Endothelial cell of umbilical vein (primary cell): ENCODE data around the gene RNF187. TPM values are rescaled to one million over a fixed set of nuclear protein-coding genes. Genes with fewer than 3 reads are reported as not detected.

ENCODE experiments used
- BruUV-seq: library from RNA; stranded (reverse); fragments of 400-500 nt; replicated peaks from 2 replicates; lab custom pipeline; 2021; lab: Mats Ljungman, UMichigan
- CTCF ChIA-PET: fragments of 300-600, 350-600 bp; sonication (Branson Sonifier 250); formaldehyde crosslinking; loops from one replicate; lab custom pipeline; 2021; ENCODE audit warnings: antibody characterized with exemption, inconsistent platforms; lab: Charles Lee
- POLR2A ChIA-PET: fragments of 300-600, 350-600 bp; sonication (Branson Sonifier 250); formaldehyde crosslinking; loops from one replicate; lab custom pipeline; 2021; ENCODE audit warnings: antibody characterized with exemption, inconsistent platforms; lab: Charles Lee
- DNase-seq: peaks from one replicate; pipeline ENCODE4 v3.0.0-alpha.2; 2011; ENCODE audit warnings: low read depth, low spot score
- FAIRE-seq: peaks from 2 replicates; lab custom pipeline; 2011; peaks lifted over from hg19 to GRCh38; lab: Jason Lieb, UNC
- H2AFZ ChIP-seq: 2 replicates; pipeline ENCODE4 v1.6.0; 2012; ENCODE audit warnings: low read depth, low read length, control low read depth, inconsistent platforms
- H3K27ac ChIP-seq: 2 replicates; pipeline ENCODE4 v1.5.1; 2011; ENCODE audit warnings: low read depth, mild to moderate bottlenecking, control low read depth, low read length, moderate library complexity; ENCODE audit not compliant: insufficient read depth
- H3K27me3 ChIP-seq, 2 experiments: 2 replicates each; pipeline versions ENCODE4 v1.6.0 to v1.6.1; 2011; ENCODE audit warnings: low read length in 2 of 2, mixed read lengths in 1 of 2; ENCODE audit not compliant: control insufficient read depth in 2 of 2, insufficient read depth in 2 of 2
- H3K36me3 ChIP-seq, 2 experiments: 2 replicates in 1 of 2; 3 replicates in 1 of 2; pipeline ENCODE4 v1.5.1; 2011; ENCODE audit warnings: low read length in 2 of 2, mild to moderate bottlenecking in 1 of 2, moderate library complexity in 1 of 2; ENCODE audit not compliant: control insufficient read depth in 2 of 2, insufficient read depth in 2 of 2; ENCODE audit errors: extremely low read depth in 1 of 2
- H3K4me1 ChIP-seq: 3 replicates; pipeline ENCODE4 v1.5.1; 2011; ENCODE audit warnings: mild to moderate bottlenecking, low read length; ENCODE audit not compliant: control insufficient read depth, insufficient read depth; ENCODE audit errors: extremely low read depth
- H3K4me2 ChIP-seq: 2 replicates; pipeline ENCODE4 v1.6.1; 2011; ENCODE audit warnings: low read length, control low read depth, mixed read lengths; ENCODE audit not compliant: insufficient read depth
- H3K4me3 ChIP-seq, 3 experiments: fragments of 200-600 bp in 1 of 3; sonication (generic), shearing (Covaris generic) in 1 of 3; replicated peaks in 1 of 3; 2 replicates each; pipeline ENCODE4 v1.5.1; 2011 to 2016; ENCODE audit warnings: control low read depth in 3 of 3, low read length in 3 of 3, mild to moderate bottlenecking in 2 of 3, inconsistent platforms in 1 of 3, low read depth in 1 of 3, moderate library complexity in 1 of 3; ENCODE audit not compliant: insufficient read depth in 1 of 3
- H3K79me2 ChIP-seq: 2 replicates; pipeline ENCODE4 v1.6.0; 2012; ENCODE audit warnings: low read length, inconsistent platforms; ENCODE audit not compliant: control insufficient read depth, insufficient read depth
- H3K9ac ChIP-seq: replicated peaks from 2 replicates; pipeline ENCODE3; 2011; ENCODE audit warnings: low read length, control low read depth; ENCODE audit not compliant: insufficient read depth; ENCODE audit errors: extremely low read depth
- H3K9me1 ChIP-seq: replicated peaks from 3 replicates; pipeline ENCODE4 v1.6.0; 2011; ENCODE audit warnings: mild to moderate bottlenecking, low read length; ENCODE audit not compliant: control insufficient read depth, insufficient read depth; ENCODE audit errors: extremely low read depth
- H3K9me3 ChIP-seq: replicated peaks from 2 replicates; pipeline ENCODE4 v1.5.1; 2012; ENCODE audit warnings: low read length, inconsistent platforms; ENCODE audit not compliant: control insufficient read depth, insufficient read depth
- H4K20me1 ChIP-seq: replicated peaks from 2 replicates; pipeline ENCODE3; 2011; ENCODE audit warnings: mild to moderate bottlenecking, low read length; ENCODE audit not compliant: control insufficient read depth, insufficient read depth; ENCODE audit errors: extremely low read depth
- CTCF ChIP-seq, 2 donors: IDR thresholded peaks; 1 replicate in 1 of 2; 2 replicates in 1 of 2; pipeline ENCODE4 v1.5.1; 2011; ENCODE audit warnings: low read length in 2 of 2, mild to moderate bottlenecking in 2 of 2, moderate library complexity in 2 of 2, control low read depth in 1 of 2, inconsistent platforms in 1 of 2, low read depth in 1 of 2; ENCODE audit not compliant: insufficient read depth in 1 of 2; ENCODE audit errors: extremely low read depth in 1 of 2
- EZH2 ChIP-seq: IDR thresholded peaks from 2 replicates; pipeline ENCODE4 v1.6.1; 2012; ENCODE audit warnings: borderline replicate concordance, low read depth, mild to moderate bottlenecking, moderate library complexity, low read length, inconsistent platforms; ENCODE audit not compliant: severe bottlenecking
- FOS ChIP-seq: IDR thresholded peaks from 2 replicates; pipeline ENCODE4 v1.6.1; 2011; ENCODE audit warnings: mild to moderate bottlenecking, low read length, moderate library complexity, borderline replicate concordance; ENCODE audit not compliant: insufficient read depth
- GATA2 ChIP-seq: IDR thresholded peaks from 2 replicates; pipeline ENCODE4 v1.7.0; 2011; ENCODE audit warnings: low read depth, mild to moderate bottlenecking, moderate library complexity, mixed read lengths, low read length; ENCODE audit not compliant: insufficient read length, insufficient read depth
- JUN ChIP-seq: IDR thresholded peaks from 2 replicates; pipeline ENCODE4 v1.6.1; 2011; ENCODE audit warnings: borderline replicate concordance, low read depth; ENCODE audit not compliant: insufficient read length, insufficient read depth
- MAX ChIP-seq: IDR thresholded peaks from 2 replicates; pipeline ENCODE4 v1.6.1; 2011; ENCODE audit not compliant: insufficient read depth, insufficient read length
- MYC ChIP-seq: IDR thresholded peaks from one replicate; pipeline ENCODE4 v1.6.1; 2011; ENCODE audit warnings: mild to moderate bottlenecking, low read depth, low read length
- POLR2A ChIP-seq: IDR thresholded peaks from 2 replicates; pipeline ENCODE4 v1.6.1; 2012; ENCODE audit warnings: low read depth, mild to moderate bottlenecking, control low read depth, low read length
- POLR2AphosphoS5 ChIP-seq: IDR thresholded peaks from 2 replicates; pipeline ENCODE4 v1.6.1; 2012; ENCODE audit warnings: low read depth, mild to moderate bottlenecking, control low read depth, low read length, moderate library complexity; ENCODE audit not compliant: insufficient read depth
- dilution Hi-C: fragments of 300-500 bp; cut with MboI; formaldehyde crosslinking; loops from one replicate; pipeline ENCODE4 v1.15.0; 2019; ENCODE audit warnings: low sequenced_read_pairs; ENCODE audit not compliant: extremely low pct_ligation_motif_present
- intact Hi-C: fragments of 100-400 bp; cut with micrococcal nuclease; formaldehyde crosslinking; loops from one replicate; pipeline ENCODE4 v1.10.0; 2022
- polyA plus RNA-seq, 4 experiments: library from polyadenylated mRNA; depleted of rRNA in 3 of 4; stranded (reverse) in 3 of 4; unstranded in 1 of 4; fragments of >200 nt; gene quantifications; 2 replicates each; pipeline versions ENCODE4 v1.2.1 to v1.2.3, GENCODE V29; 2011 to 2012; ENCODE audit warnings: missing spikeins in 1 of 4
- total RNA-seq: library from RNA; stranded (reverse); gene quantifications from 2 replicates; pipeline ENCODE4 v1.2.3, GENCODE V29; 2021

Gene RNF187
- total and polyA plus RNA-seq, 2 donors (not counting 3 experiments of a cell fraction or from before 2014, with no cell fraction given), result 48.0 to 86.4 TPM

- POLR2A ChIA-PET, result no interaction called here
- no peak overlapping the region for H2AFZ ChIP-seq
- DNase-seq (no peak), FAIRE-seq (no peak)
- CTCF ChIA-PET, result interaction anchor here (0.6 kb wide), 1 partner anchor 526 kb away, joined by 5 read pairs; no protein-coding TSS in a partner anchor
- H3K9ac ChIP-seq, result no peak overlapping the region
- intact Hi-C loops, result no loop called here
- no TSS peak for BruUV-seq
- H3K4me1 ChIP-seq, result no peaks in the 10 kb centered on the region
- H4K20me1 ChIP-seq, result no peaks in the 10 kb centered on the region
- TF ChIP-seq FOS (no peak), POLR2A (no peak), MYC (no peak)
- H3K4me2 ChIP-seq, result no peak overlapping the region
- H3K79me2 ChIP-seq, result no peaks in the 10 kb centered on the region
- no peaks in the 10 kb centered on the region for H3K9me1 ChIP-seq
- dilution Hi-C loops, result no loop called here
- no peak overlapping the region for H3K27ac ChIP-seq
- H3K36me3 ChIP-seq, result no peaks in the 10 kb centered on the region
- H3K27me3 ChIP-seq, result no peaks in the 10 kb centered on the region
- H3K4me3 ChIP-seq, result no peak overlapping the region
- no peaks in the 10 kb centered on the region for H3K9me3 ChIP-seq
Measured at GRCh38 chr1:228528612-228529011, 41.4 kb downstream of the RNF187 start.

GRCh38 chr1:228530086-228530758 is 43.0 kb downstream of the RNF187 start:
- Histone ChIP-seq H3K36me3 (no peaks in the 10 kb centered on the region), H3K27ac (no peak overlapping the region), H3K4me1 (no peaks in the 10 kb centered on the region), H4K20me1 (no peaks in the 10 kb centered on the region), H3K79me2 (no peaks in the 10 kb centered on the region), H3K9me3 (no peaks in the 10 kb centered on the region), H3K9ac (no peak overlapping the region), H3K9me1 (no peaks in the 10 kb centered on the region), H3K4me2 (no peak overlapping the region), H3K27me3 (no peaks in the 10 kb centered on the region), H3K4me3 (no peak overlapping the region), H2AFZ (no peak overlapping the region)
- intact Hi-C loops, result no loop called here
- DNase-seq (no peak), FAIRE-seq (no peak)
- TF ChIP-seq MYC (no peak), POLR2A (no peak), GATA2 (no peak), JUN (no peak), EZH2 (no peak), POLR2AphosphoS5 (no peak), FOS (no peak), CTCF (IDR thresholded peaks at IDR 0.05; ENCODE audit: extremely low read depth in 1 of 2, insufficient read depth in 1 of 2, low read depth in 1 of 2, low read length in 2 of 2) (no peak), MAX (no peak)
- ChIA-PET CTCF (no interaction called here), POLR2A (no interaction called here)
- BruUV-seq, result no TSS peak
- dilution Hi-C loops, result no loop called here
